IPS-18a (cell line): ENCODE data around the gene EFCAB12.
"Not testable (repeated sequence)": the region's sequence is repeated elsewhere in the genome, so short reads cannot be mapped to it uniquely, and the experiment has no call there.

Source experiments
- H3K27ac ChIP-seq: one replicate; pipeline ENCODE4 v1.5.1; 2013; ENCODE audit warnings: low read length
- H3K27me3 ChIP-seq: one replicate; pipeline ENCODE4 v1.6.1; 2013; ENCODE audit warnings: mild to moderate bottlenecking, low read length; ENCODE audit not compliant: control insufficient read depth, insufficient read depth
- H3K36me3 ChIP-seq: one replicate; pipeline ENCODE4 v1.6.1; 2013; ENCODE audit warnings: low read depth, low read length; ENCODE audit not compliant: control insufficient read depth
- H3K4me1 ChIP-seq: one replicate; pipeline ENCODE4 v1.6.1; 2013; ENCODE audit warnings: low read depth, low read length; ENCODE audit not compliant: control insufficient read depth
- H3K4me3 ChIP-seq: one replicate; pipeline ENCODE4 v1.5.1; 2013; ENCODE audit warnings: low read length
- H3K9ac ChIP-seq: one replicate; pipeline ENCODE4 v1.6.1; 2013; ENCODE audit warnings: mild to moderate bottlenecking, low read length, moderate library complexity
- H3K9me3 ChIP-seq: one replicate; pipeline ENCODE4 v1.6.1; 2013; ENCODE audit warnings: low read depth, low read length; ENCODE audit not compliant: control insufficient read depth

Gene EFCAB12

GRCh38 chr3:129402616-129403015, 25.8 kb downstream of the EFCAB12 start:
- Histone ChIP-seq H3K27me3 (no peaks in the 10 kb centered on the region), H3K4me1 (peaks cover 8% of the 10 kb centered on the region), H3K9me3 (no peaks in the 10 kb centered on the region), H3K27ac (no peak overlapping the region), H3K36me3 (no peaks in the 10 kb centered on the region), H3K4me3 (no peak overlapping the region), H3K9ac (no peak overlapping the region)

GRCh38 chr3:129402210-129402609, 26.2 kb downstream of the EFCAB12 start:
- Histone ChIP-seq H3K4me1 (peaks cover 8% of the 10 kb centered on the region), H3K9ac (no peak overlapping the region), H3K36me3 (no peaks in the 10 kb centered on the region), H3K4me3 (no peak overlapping the region), H3K27ac (no peak overlapping the region), H3K9me3 (no peaks in the 10 kb centered on the region), H3K27me3 (no peaks in the 10 kb centered on the region)

GRCh38 chr3:129399895-129400357, 28.5 kb downstream of the EFCAB12 start:
- Histone ChIP-seq H3K4me1 (peaks cover 8% of the 10 kb centered on the region), H3K27me3 (no peaks in the 10 kb centered on the region), H3K4me3 (peak overlapping the region; percentile 93), H3K36me3 (peaks cover 14% of the 10 kb centered on the region), H3K9me3 (no peaks in the 10 kb centered on the region), H3K9ac (peak overlapping the region; percentile 88), H3K27ac (peak overlapping the region; percentile 94)

GRCh38 chr3:129399145-129399894, 29.1 kb downstream of the EFCAB12 start:
- peak overlapping the region; percentile 94 for H3K27ac ChIP-seq
- peak overlapping the region; percentile 93 for H3K4me3 ChIP-seq
- H3K36me3 ChIP-seq: peaks cover 14% of the 10 kb centered on the region
- peak overlapping the region; percentile 88 for H3K9ac ChIP-seq
- no peaks in the 10 kb centered on the region for H3K9me3 ChIP-seq
- no peaks in the 10 kb centered on the region for H3K27me3 ChIP-seq
- H3K4me1 ChIP-seq: peaks cover 8% of the 10 kb centered on the region

GRCh38 chr3:129398803-129399144, 29.7 kb downstream of the EFCAB12 start:
- Histone ChIP-seq H3K27me3 (no peaks in the 10 kb centered on the region), H3K27ac (peak overlapping the region; percentile 94), H3K9me3 (no peaks in the 10 kb centered on the region), H3K36me3 (peaks cover 14% of the 10 kb centered on the region), H3K4me1 (peaks cover 8% of the 10 kb centered on the region), H3K4me3 (peak overlapping the region; percentile 93), H3K9ac (peak overlapping the region; percentile 88)

- not testable (repeated sequence) for H3K9ac ChIP-seq, H3K27ac ChIP-seq, H3K27me3 ChIP-seq, H3K4me3 ChIP-seq, H3K9me3 ChIP-seq, H3K4me1 ChIP-seq
- peaks cover 51% of the 10 kb centered on the region for H3K36me3 ChIP-seq
Measured at GRCh38 chr3:129393760-129394564, 34.5 kb downstream of the EFCAB12 start.

GRCh38 chr3:129393271-129393670, 35.2 kb downstream of the EFCAB12 start:
- H3K27ac ChIP-seq: no peak overlapping the region
- no peak overlapping the region for H3K9ac ChIP-seq
- peaks cover 2% of the 10 kb centered on the region for H3K4me1 ChIP-seq
- no peaks in the 10 kb centered on the region for H3K27me3 ChIP-seq
- peaks cover 54% of the 10 kb centered on the region for H3K36me3 ChIP-seq
- no peak overlapping the region for H3K4me3 ChIP-seq
- H3K9me3 ChIP-seq: no peaks in the 10 kb centered on the region

- not testable (repeated sequence) for H3K27ac ChIP-seq, H3K9ac ChIP-seq, H3K4me1 ChIP-seq, H3K4me3 ChIP-seq, H3K9me3 ChIP-seq, H3K27me3 ChIP-seq
- peaks cover 62% of the 10 kb centered on the region for H3K36me3 ChIP-seq
Measured at GRCh38 chr3:129392106-129392887, 36.1 kb downstream of the EFCAB12 start.

GRCh38 chr3:129391583-129391982, 36.9 kb downstream of the EFCAB12 start:
- H3K27me3 ChIP-seq, H3K9ac ChIP-seq, H3K27ac ChIP-seq, H3K9me3 ChIP-seq, H3K4me3 ChIP-seq, H3K4me1 ChIP-seq: not testable (repeated sequence)
- peaks cover 59% of the 10 kb centered on the region for H3K36me3 ChIP-seq

GRCh38 chr3:129389572-129389937, 38.9 kb downstream of the EFCAB12 start:
- Histone ChIP-seq H3K9ac (no peak overlapping the region), H3K4me1 (no peaks in the 10 kb centered on the region), H3K36me3 (peaks cover 48% of the 10 kb centered on the region), H3K4me3 (no peak overlapping the region), H3K27me3 (no peaks in the 10 kb centered on the region), H3K27ac (no peak overlapping the region), H3K9me3 (no peaks in the 10 kb centered on the region)

GRCh38 chr3:129388791-129389571, 39.5 kb downstream of the EFCAB12 start:
- H3K27me3 ChIP-seq, H3K27ac ChIP-seq, H3K4me1 ChIP-seq, H3K9me3 ChIP-seq, H3K4me3 ChIP-seq, H3K9ac ChIP-seq: not testable (repeated sequence)
- peaks cover 48% of the 10 kb centered on the region for H3K36me3 ChIP-seq
